Naive thymus-derived CD4-positive, alpha-beta T cell (primary cell): ENCODE measurements around the gene ADAT3. TPM values are rescaled to one million over a fixed set of nuclear protein-coding genes. Genes with fewer than 3 reads are reported as not detected.

ENCODE experiments used
- ATAC-seq: fragments of 150-1000 bp; cut with Tn5 transposase; 2 replicates; pipeline ENCODE4 v1.10.0; 2021; ENCODE audit warnings: mild to moderate bottlenecking, moderate library complexity
- CTCF ChIA-PET: fragments of 350-600 bp; sonication (Branson Sonifier 250); formaldehyde crosslinking; loops from one replicate; lab custom pipeline; 2021; ENCODE audit warnings: antibody characterized with exemption; lab: Charles Lee
- POLR2A ChIA-PET: fragments of 350-600 bp; sonication (Branson Sonifier 250); formaldehyde crosslinking; loops from one replicate; lab custom pipeline; 2021; ENCODE audit warnings: antibody characterized with exemption, inconsistent platforms; lab: Charles Lee
- DNase-seq, 9 donors: peaks; one replicate each; pipeline versions ENCODE4 v3.0.0 to v3.0.0-alpha.2; 2020 to 2022; ENCODE audit warnings: mixed read lengths in 1 of 9
- H3K27ac ChIP-seq: one replicate; pipeline ENCODE4 v1.7.0; 2013; ENCODE audit warnings: mild to moderate bottlenecking, low read depth, low read length, moderate library complexity
- H3K27me3 ChIP-seq, 2 donors: one replicate each; pipeline ENCODE4 v1.7.0; 2013; ENCODE audit warnings: low read length in 2 of 2, mild to moderate bottlenecking in 2 of 2, moderate library complexity in 2 of 2; ENCODE audit not compliant: control insufficient read depth in 2 of 2, insufficient read depth in 2 of 2
- H3K36me3 ChIP-seq, 3 experiments: 1 replicate in 2 of 3; 2 replicates in 1 of 3; pipeline ENCODE4 v1.7.0; 2013; ENCODE audit warnings: low read length in 3 of 3, mild to moderate bottlenecking in 3 of 3, moderate library complexity in 1 of 3; ENCODE audit not compliant: insufficient read depth in 3 of 3, control insufficient read depth in 2 of 3
- H3K4me1 ChIP-seq, 2 donors: one replicate each; pipeline ENCODE4 v1.7.0; 2013; ENCODE audit warnings: low read length in 2 of 2, mild to moderate bottlenecking in 2 of 2, moderate library complexity in 1 of 2; ENCODE audit not compliant: control insufficient read depth in 2 of 2, insufficient read depth in 2 of 2
- H3K4me3 ChIP-seq: 2 replicates; pipeline ENCODE4 v1.7.0; 2013; ENCODE audit warnings: mild to moderate bottlenecking, low read length
- H3K9me3 ChIP-seq, 3 experiments: 1 replicate in 2 of 3; 2 replicates in 1 of 3; pipeline ENCODE4 v1.7.0; 2013; ENCODE audit warnings: low read length in 3 of 3; ENCODE audit not compliant: control insufficient read depth in 2 of 3
- H3K27ac Mint-ChIP-seq, 9 donors: one replicate each; pipeline ENCODE4 v1.8.0; 2020 to 2022; ENCODE audit warnings: mixed read lengths in 9 of 9, mild to moderate bottlenecking in 8 of 9, moderate library complexity in 5 of 9, inconsistent platforms in 2 of 9
- H3K27me3 Mint-ChIP-seq, 5 donors: one replicate each; pipeline ENCODE4 v1.8.0; 2021 to 2022; ENCODE audit warnings: mixed read lengths in 5 of 5, mild to moderate bottlenecking in 1 of 5
- H3K36me3 Mint-ChIP-seq, 5 donors: one replicate each; pipeline ENCODE4 v1.8.0; 2020 to 2022; ENCODE audit warnings: mixed read lengths in 5 of 5, mild to moderate bottlenecking in 3 of 5, inconsistent platforms in 1 of 5
- H3K4me1 Mint-ChIP-seq, 7 donors: one replicate each; pipeline ENCODE4 v1.8.0; 2020 to 2022; ENCODE audit warnings: mixed read lengths in 7 of 7, mild to moderate bottlenecking in 3 of 7, inconsistent platforms in 1 of 7
- H3K4me3 Mint-ChIP-seq, 10 donors: one replicate each; pipeline ENCODE4 v1.8.0; 2020 to 2022; ENCODE audit warnings: mild to moderate bottlenecking in 10 of 10, mixed read lengths in 10 of 10, moderate library complexity in 6 of 10, inconsistent platforms in 2 of 10
- H3K9me3 Mint-ChIP-seq, 11 donors: one replicate each; pipeline ENCODE4 v1.8.0; 2020 to 2022; ENCODE audit warnings: mixed read lengths in 11 of 11, mild to moderate bottlenecking in 4 of 11, inconsistent platforms in 1 of 11, moderate library complexity in 1 of 11
- intact Hi-C, 2 donors: fragments of 100-400 bp; cut with micrococcal nuclease; formaldehyde crosslinking; loops; one replicate each; pipeline ENCODE4 v1.15.1; 2023
- polyA plus RNA-seq, 2 donors: library from polyadenylated mRNA; unstranded; fragments of 300-500 nt; fragmentation: Illumina TruSeq; gene quantifications; one replicate each; pipeline ENCODE4 v1.2.3, GENCODE V29; 2021
- total RNA-seq, 6 experiments: library from RNA in 5 of 6; stranded (reverse) in 5 of 6; gene quantifications; 1 replicate in 5 of 6; 2 replicates in 1 of 6; pipeline ENCODE4 v1.2.3 and lab custom pipeline; 2021 to 2026

Gene ADAT3
- total and polyA plus RNA-seq, 7 experiments from 2014 or later = 2.2 to 13.5 (median 5.9) TPM

- ATAC-seq (no peak), DNase-seq (no peak)
- intact Hi-C loops = no loop called here
- H3K9me3 ChIP-seq = no peaks in the 10 kb centered on the region
- ChIA-PET POLR2A (no interaction called here), CTCF (no interaction called here)
- peaks cover 21 to 31% (median 26%) of the 10 kb centered on the region in 7 donors for H3K4me1 Mint-ChIP-seq
- H3K4me1 ChIP-seq = peaks cover 8 to 9% of the 10 kb centered on the region in 2 donors
- H3K27ac ChIP-seq = no peak overlapping the region
- peaks cover 0 to 16% (median 1%) of the 10 kb centered on the region in 11 donors for H3K9me3 Mint-ChIP-seq
- no peaks in the 10 kb centered on the region for H3K36me3 ChIP-seq
- no peaks in the 10 kb centered on the region for H3K27me3 Mint-ChIP-seq
- no peak overlapping the region for H3K4me3 ChIP-seq
- no peaks in the 10 kb centered on the region for H3K27me3 ChIP-seq
- peak overlapping the region in 5 of 9 donors; percentile 3 to 51 (median 26) for H3K27ac Mint-ChIP-seq
- H3K4me3 Mint-ChIP-seq = no peak overlapping the region
- peaks cover 0 to 30% (median 4%) of the 10 kb centered on the region in 5 donors for H3K36me3 Mint-ChIP-seq
Measured at GRCh38 chr19:1933942-1934341, 28.7 kb downstream of the ADAT3 start.

GRCh38 chr19:1935484-1936208 is 30.4 kb downstream of the ADAT3 start:
- H3K27ac Mint-ChIP-seq = peak overlapping the region in 8 of 9 donors; percentile 3 to 83 (median 58)
- H3K27me3 Mint-ChIP-seq = peaks cover 0 to 2% (median 0%) of the 10 kb centered on the region in 5 donors
- Histone ChIP-seq H3K4me1 (peaks cover 7 to 14% of the 10 kb centered on the region in 2 donors), H3K9me3 (no peaks in the 10 kb centered on the region), H3K36me3 (no peaks in the 10 kb centered on the region), H3K27me3 (no peaks in the 10 kb centered on the region), H3K27ac (no peak overlapping the region), H3K4me3 (no peak overlapping the region)
- intact Hi-C loops = no loop called here
- ATAC-seq (peak; percentile 46), DNase-seq (peak in 1 of 9 donors; percentile 23)
- H3K36me3 Mint-ChIP-seq = peaks cover 0 to 34% (median 4%) of the 10 kb centered on the region in 5 donors
- H3K4me3 Mint-ChIP-seq = no peak overlapping the region
- H3K9me3 Mint-ChIP-seq = peaks cover 0 to 16% (median 1%) of the 10 kb centered on the region in 11 donors
- peaks cover 17 to 33% (median 26%) of the 10 kb centered on the region in 7 donors for H3K4me1 Mint-ChIP-seq
- CTCF ChIA-PET = no interaction called here
- POLR2A ChIA-PET = no interaction called here

- ChIA-PET POLR2A (no interaction called here), CTCF (interaction anchor here (1.3 kb wide), 1 partner anchor 9 kb away, joined by 3 read pairs; no protein-coding TSS in a partner anchor)
- ATAC-seq (no peak), DNase-seq (no peak)
- peaks cover 7 to 14% of the 10 kb centered on the region in 2 donors for H3K4me1 ChIP-seq
- H3K36me3 Mint-ChIP-seq = peaks cover 0 to 33% (median 4%) of the 10 kb centered on the region in 5 donors
- peaks cover 0 to 2% (median 0%) of the 10 kb centered on the region in 3 experiments for H3K36me3 ChIP-seq
- peaks cover 0 to 2% (median 0%) of the 10 kb centered on the region in 5 donors for H3K27me3 Mint-ChIP-seq
- intact Hi-C loops = no loop called here
- H3K4me3 ChIP-seq = no peak overlapping the region
- no peaks in the 10 kb centered on the region for H3K27me3 ChIP-seq
- H3K4me3 Mint-ChIP-seq = peak overlapping the region in 1 of 10 donors; percentile 9
- H3K27ac ChIP-seq = no peak overlapping the region
- H3K9me3 Mint-ChIP-seq = peaks cover 0 to 15% (median 1%) of the 10 kb centered on the region in 11 donors
- no peaks in the 10 kb centered on the region for H3K9me3 ChIP-seq
- peaks cover 17 to 33% (median 26%) of the 10 kb centered on the region in 7 donors for H3K4me1 Mint-ChIP-seq
- peak overlapping the region; percentile 3 to 88 (median 68) for H3K27ac Mint-ChIP-seq
Measured at GRCh38 chr19:1936430-1936829, 31.2 kb downstream of the ADAT3 start.

- ChIA-PET POLR2A (no interaction called here), CTCF (interaction anchor here (1.3 kb wide), 1 partner anchor 8 kb away, joined by 3 read pairs; no protein-coding TSS in a partner anchor)
- H3K36me3 Mint-ChIP-seq = peaks cover 0 to 28% (median 4%) of the 10 kb centered on the region in 5 donors
- Histone ChIP-seq H3K9me3 (no peaks in the 10 kb centered on the region), H3K27ac (no peak overlapping the region), H3K27me3 (no peaks in the 10 kb centered on the region), H3K36me3 (peaks cover 0 to 8% (median 0%) of the 10 kb centered on the region in 3 experiments), H3K4me1 (peaks cover 7 to 14% of the 10 kb centered on the region in 2 donors), H3K4me3 (no peak overlapping the region)
- intact Hi-C loops = no loop called here
- peak overlapping the region; percentile 3 to 88 (median 76) for H3K27ac Mint-ChIP-seq
- no peak overlapping the region for H3K4me3 Mint-ChIP-seq
- ATAC-seq = no peak
- peaks cover 0 to 2% (median 0%) of the 10 kb centered on the region in 5 donors for H3K27me3 Mint-ChIP-seq
- DNase-seq = no peak
- H3K9me3 Mint-ChIP-seq = peaks cover 0 to 10% (median 0%) of the 10 kb centered on the region in 11 donors
- H3K4me1 Mint-ChIP-seq = peaks cover 17 to 33% (median 26%) of the 10 kb centered on the region in 7 donors
Measured at GRCh38 chr19:1936916-1937610, 31.9 kb downstream of the ADAT3 start.

- H3K9me3 ChIP-seq = no peaks in the 10 kb centered on the region
- DNase-seq = no peak
- ChIA-PET CTCF (no interaction called here), POLR2A (interaction anchor here (0.8 kb wide), 1 partner anchor 152 kb away, joined by 3 read pairs; no protein-coding TSS in a partner anchor)
- H3K27me3 ChIP-seq = no peaks in the 10 kb centered on the region
- H3K36me3 Mint-ChIP-seq = peaks cover 0 to 28% (median 4%) of the 10 kb centered on the region in 5 donors
- no peak overlapping the region for H3K4me3 ChIP-seq
- H3K36me3 ChIP-seq = peaks cover 0 to 11% (median 0%) of the 10 kb centered on the region in 3 experiments
- peaks cover 0 to 2% (median 0%) of the 10 kb centered on the region in 5 donors for H3K27me3 Mint-ChIP-seq
- H3K4me3 Mint-ChIP-seq = peak overlapping the region in 3 of 10 donors; percentile 22 to 51 (median 44)
- H3K4me1 ChIP-seq = peaks cover 8 to 16% of the 10 kb centered on the region in 2 donors
- H3K9me3 Mint-ChIP-seq = peaks cover 0 to 6% (median 0%) of the 10 kb centered on the region in 11 donors
- intact Hi-C loops = no loop called here
- peak overlapping the region in 8 of 9 donors; percentile 53 to 83 (median 68) for H3K27ac Mint-ChIP-seq
- peaks cover 16 to 39% (median 31%) of the 10 kb centered on the region in 7 donors for H3K4me1 Mint-ChIP-seq
- H3K27ac ChIP-seq = no peak overlapping the region
- no peak for ATAC-seq
Measured at GRCh38 chr19:1938071-1938470, 32.9 kb downstream of the ADAT3 start.
